ENCODE measurements around the gene SKIDA1.

The SKIDA1 gene

GRCh38 chr10:21529032-21529910 is 3.8 kb upstream of the SKIDA1 start:
- Histone ChIP-seq H3K27me3 (ENCODE audit: insufficient read depth, low read depth) (peaks cover 10% of the 10 kb centered on the region; the same call in 1 of the 2 replicates), H3K36me3 (ENCODE audit: insufficient read depth) (no peaks in the 10 kb centered on the region), H3K4me1 (ENCODE audit: low read depth, poor library complexity, severe bottlenecking) (peaks cover 44% of the 10 kb centered on the region), H2AFZ (ENCODE audit: low read depth) (no peak overlapping the region), H4K20me1 (ENCODE audit: insufficient read depth) (no peaks in the 10 kb centered on the region), H3K4me3 (IDR thresholded peaks at IDR 0.05; ENCODE audit: insufficient read depth, low read depth, low read length) (no peak overlapping the region), H3K4me2 (no peak overlapping the region), H3K9ac (no peak overlapping the region), H3K79me2 (ENCODE audit: insufficient read depth, low read depth) (no peaks in the 10 kb centered on the region), H3K27ac (no peak overlapping the region)
- TF ChIP-seq, protein P1, sequence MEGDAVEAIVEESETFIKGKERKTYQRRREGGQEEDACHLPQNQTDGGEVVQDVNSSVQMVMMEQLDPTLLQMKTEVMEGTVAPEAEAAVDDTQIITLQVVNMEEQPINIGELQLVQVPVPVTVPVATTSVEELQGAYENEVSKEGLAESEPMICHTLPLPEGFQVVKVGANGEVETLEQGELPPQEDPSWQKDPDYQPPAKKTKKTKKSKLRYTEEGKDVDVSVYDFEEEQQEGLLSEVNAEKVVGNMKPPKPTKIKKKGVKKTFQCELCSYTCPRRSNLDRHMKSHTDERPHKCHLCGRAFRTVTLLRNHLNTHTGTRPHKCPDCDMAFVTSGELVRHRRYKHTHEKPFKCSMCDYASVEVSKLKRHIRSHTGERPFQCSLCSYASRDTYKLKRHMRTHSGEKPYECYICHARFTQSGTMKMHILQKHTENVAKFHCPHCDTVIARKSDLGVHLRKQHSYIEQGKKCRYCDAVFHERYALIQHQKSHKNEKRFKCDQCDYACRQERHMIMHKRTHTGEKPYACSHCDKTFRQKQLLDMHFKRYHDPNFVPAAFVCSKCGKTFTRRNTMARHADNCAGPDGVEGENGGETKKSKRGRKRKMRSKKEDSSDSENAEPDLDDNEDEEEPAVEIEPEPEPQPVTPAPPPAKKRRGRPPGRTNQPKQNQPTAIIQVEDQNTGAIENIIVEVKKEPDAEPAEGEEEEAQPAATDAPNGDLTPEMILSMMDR (conservative IDR thresholded peaks at IDR 0.05; ENCODE audit: low read depth, low read length): no peak

- H2AFZ ChIP-seq (ENCODE audit: low read depth): peak overlapping the region; percentile 94; the same call in 1 of the 2 replicates
- H3K4me2 ChIP-seq: peak overlapping the region; percentile 89
- no peak overlapping the region for H3K4me3 ChIP-seq (IDR thresholded peaks at IDR 0.05; ENCODE audit: insufficient read depth, low read depth, low read length)
Observed at GRCh38 chr10:21528236-21529031, 3.0 kb upstream of the SKIDA1 start.

GRCh38 chr10:21527598-21528235 is 2.2 kb upstream of the SKIDA1 start:
- Histone ChIP-seq H3K4me3 (IDR thresholded peaks at IDR 0.05; ENCODE audit: insufficient read depth, low read depth, low read length) (no peak overlapping the region), H3K4me2 (peak overlapping the region; percentile 89), H3K36me3 (ENCODE audit: insufficient read depth) (no peaks in the 10 kb centered on the region), H2AFZ (ENCODE audit: low read depth) (peak overlapping the region; percentile 94), H4K20me1 (ENCODE audit: insufficient read depth) (no peaks in the 10 kb centered on the region), H3K79me2 (ENCODE audit: insufficient read depth, low read depth) (no peaks in the 10 kb centered on the region), H3K9ac (peak overlapping the region; percentile 78; the same call in 1 of the 2 replicates), H3K27ac (peak overlapping the region; percentile 80), H3K4me1 (ENCODE audit: low read depth, poor library complexity, severe bottlenecking) (peaks cover 36% of the 10 kb centered on the region), H3K27me3 (ENCODE audit: insufficient read depth, low read depth) (peaks cover 10% of the 10 kb centered on the region; the same call in 1 of the 2 replicates)
- TF ChIP-seq, protein P1 (conservative IDR thresholded peaks at IDR 0.05; ENCODE audit: low read depth, low read length): no peak

More at GRCh38 chr10:21528236-21529031, 3.0 kb upstream of the SKIDA1 start:
- H3K79me2 ChIP-seq (ENCODE audit: insufficient read depth, low read depth): no peaks in the 10 kb centered on the region
- H3K4me1 ChIP-seq (ENCODE audit: low read depth, poor library complexity, severe bottlenecking): peaks cover 44% of the 10 kb centered on the region
- TF ChIP-seq, protein P1 (conservative IDR thresholded peaks at IDR 0.05; ENCODE audit: low read depth, low read length): no peak
- peak overlapping the region; percentile 80; the same call in 1 of the 2 replicates for H3K27ac ChIP-seq
- peaks cover 10% of the 10 kb centered on the region; the same call in 1 of the 2 replicates for H3K27me3 ChIP-seq (ENCODE audit: insufficient read depth, low read depth)
- no peaks in the 10 kb centered on the region for H4K20me1 ChIP-seq (ENCODE audit: insufficient read depth)
- no peaks in the 10 kb centered on the region for H3K36me3 ChIP-seq (ENCODE audit: insufficient read depth)
- H3K9ac ChIP-seq: peak overlapping the region; percentile 78; the same call in 1 of the 2 replicates
